Cortex of kidney (tissue), 1 donor: ENCODE measurements around the gene MAGEF1.
"Not testable (repeated sequence)": the region's sequence is repeated elsewhere in the genome, so short reads cannot be mapped to it uniquely, and the experiment has no call there.

ENCODE experiments used
- DNase-seq: peaks from one replicate; lab custom pipeline; 2025; lab: John Stamatoyannopoulos, UW

The MAGEF1 gene

GRCh38 chr3:184742676-184743135 lies 30.8 kb upstream of the MAGEF1 start:
- DNase-seq, result no peak

- no peak for DNase-seq
Measured at GRCh38 chr3:184741798-184742675, 30.2 kb upstream of the MAGEF1 start.

GRCh38 chr3:184741259-184741556 lies 29.3 kb upstream of the MAGEF1 start:
- DNase-seq, result no peak

GRCh38 chr3:184740509-184741258 lies 28.8 kb upstream of the MAGEF1 start:
- no peak for DNase-seq

- DNase-seq, result no peak
Measured at GRCh38 chr3:184739594-184740505, 28.0 kb upstream of the MAGEF1 start.

GRCh38 chr3:184738982-184739381 lies 27.1 kb upstream of the MAGEF1 start:
- no peak for DNase-seq

- DNase-seq, result no peak
Measured at GRCh38 chr3:184738506-184738890, 26.6 kb upstream of the MAGEF1 start.

GRCh38 chr3:184737641-184738505 lies 26.0 kb upstream of the MAGEF1 start:
- DNase-seq, result no peak

- no peak for DNase-seq
Measured at GRCh38 chr3:184737063-184737462, 25.2 kb upstream of the MAGEF1 start.

GRCh38 chr3:184734903-184735701 lies 23.2 kb upstream of the MAGEF1 start:
- DNase-seq, result no peak

- no peak for DNase-seq
Measured at GRCh38 chr3:184733971-184734608, 22.2 kb upstream of the MAGEF1 start.

GRCh38 chr3:184733181-184733580 lies 21.3 kb upstream of the MAGEF1 start:
- no peak for DNase-seq

- no peak for DNase-seq
Measured at GRCh38 chr3:184731786-184732537, 20.1 kb upstream of the MAGEF1 start.

- no peak for DNase-seq
Measured at GRCh38 chr3:184730924-184731323, 19.1 kb upstream of the MAGEF1 start.

GRCh38 chr3:184729154-184729553 lies 17.3 kb upstream of the MAGEF1 start:
- DNase-seq, result not testable (repeated sequence)

- DNase-seq, result no peak
Measured at GRCh38 chr3:184728010-184728527, 16.2 kb upstream of the MAGEF1 start.

- DNase-seq, result no peak
Measured at GRCh38 chr3:184727357-184728009, 15.6 kb upstream of the MAGEF1 start.

- DNase-seq, result no peak
Measured at GRCh38 chr3:184726497-184726896, 14.6 kb upstream of the MAGEF1 start.
